A673 (cell line): ENCODE measurements around the gene TDRD3. TPM values are rescaled to one million over a fixed set of nuclear protein-coding genes. Genes with fewer than 3 reads are reported as not detected.
A peak's percentile ranks its signal among the peaks of the same experiment; 100 is the strongest.

ENCODE experiments used
- BruUV-seq: library from RNA; stranded (reverse); fragments of 400-500 nt; replicated peaks from 2 replicates; lab custom pipeline; 2021; lab: Mats Ljungman, UMichigan
- CTCF ChIA-PET: fragments of 300-600 bp; sonication (Branson Sonifier 250); formaldehyde crosslinking; loops from one replicate; lab custom pipeline; 2022; ENCODE audit warnings: antibody characterized with exemption; lab: Charles Lee
- POLR2A ChIA-PET: fragments of 300-600 bp; sonication (Branson Sonifier 250); formaldehyde crosslinking; loops from one replicate; lab custom pipeline; 2022; ENCODE audit warnings: antibody characterized with exemption; ENCODE audit not compliant: low non-redundant PET; lab: Charles Lee
- DNase-seq: peaks from one replicate; pipeline ENCODE4 v3.0.0-alpha.2; 2015; ENCODE audit warnings: low spot score
- H3K27ac ChIP-seq: fragments of 200-600 bp; sonication (generic); 2 replicates; pipeline ENCODE4 v1.5.1; 2016; ENCODE audit warnings: mixed run types, low read depth, mild to moderate bottlenecking, mixed read lengths, antibody characterized with exemption, low read length; ENCODE audit not compliant: poor library complexity, severe bottlenecking
- H3K27me3 ChIP-seq: fragments of 200-600 bp; sonication (generic); replicated peaks from 2 replicates; pipeline ENCODE4 v1.6.1; 2017; ENCODE audit warnings: mixed run types, low read depth, mild to moderate bottlenecking, mixed read lengths, antibody characterized with exemption, low read length; ENCODE audit not compliant: insufficient read depth, poor library complexity
- H3K36me3 ChIP-seq: fragments of 200-600 bp; sonication (generic); 2 replicates; pipeline ENCODE4 v1.6.1; 2016; ENCODE audit warnings: mixed run types, mild to moderate bottlenecking, mixed read lengths, antibody characterized with exemption, low read length; ENCODE audit not compliant: insufficient read depth, poor library complexity, severe bottlenecking
- H3K4me1 ChIP-seq: fragments of 200-600 bp; sonication (generic); 2 replicates; pipeline ENCODE4 v1.6.1; 2017; ENCODE audit warnings: mixed run types, mild to moderate bottlenecking, mixed read lengths, antibody characterized with exemption, low read length; ENCODE audit not compliant: insufficient read depth, poor library complexity, severe bottlenecking
- H3K4me3 ChIP-seq: fragments of 200-600 bp; sonication (generic); 2 replicates; pipeline ENCODE4 v1.5.1; 2016; ENCODE audit warnings: low read depth, mixed run types, mild to moderate bottlenecking, mixed read lengths, low read length; ENCODE audit not compliant: poor library complexity, severe bottlenecking
- H3K9me3 ChIP-seq: fragments of 200-600 bp; sonication (generic); 2 replicates; pipeline ENCODE4 v1.6.1; 2016; ENCODE audit warnings: mixed run types, low read depth, mild to moderate bottlenecking, mixed read lengths, antibody characterized with exemption, low read length; ENCODE audit not compliant: poor library complexity, severe bottlenecking
- CTCF ChIP-seq: fragments of 300-800, 200-600 bp; sonication (generic); conservative IDR thresholded peaks from 2 replicates; pipeline ENCODE4 v1.5.1; 2017; ENCODE audit warnings: low read depth, mild to moderate bottlenecking, antibody characterized with exemption, low read length, moderate library complexity, mixed read lengths
- EZH2 ChIP-seq: fragments of 200-600 bp; sonication (generic); IDR thresholded peaks from 2 replicates; pipeline ENCODE4 v1.6.1; 2017; ENCODE audit warnings: borderline replicate concordance, low read depth, mild to moderate bottlenecking, mixed read lengths, antibody characterized with exemption, low read length; ENCODE audit not compliant: poor library complexity, severe bottlenecking
- intact Hi-C: fragments of 100-400 bp; cut with micrococcal nuclease; formaldehyde crosslinking; loops from one replicate; pipeline ENCODE4 v1.10.0; 2022; ENCODE audit not compliant: unreplicated experiment
- total RNA-seq: library from RNA; stranded (reverse); gene quantifications from 2 replicates; pipeline ENCODE4 v1.2.3, GENCODE V29; 2021

TDRD3 gene
- total RNA-seq, 1 experiment from 2014 or later = 30.7 TPM

- Histone ChIP-seq H3K27me3 (no peaks in the 10 kb centered on the region), H3K36me3 (peaks cover 18% of the 10 kb centered on the region), H3K9me3 (peaks cover 7% of the 10 kb centered on the region), H3K27ac (no peak overlapping the region), H3K4me1 (no peaks in the 10 kb centered on the region), H3K4me3 (no peak overlapping the region)
- no peak for DNase-seq
- TF ChIP-seq CTCF (no peak), EZH2 (no peak)
- no TSS peak for BruUV-seq
- ChIA-PET POLR2A (no interaction called here), CTCF (no interaction called here)
- intact Hi-C loops = no loop called here
Measured at GRCh38 chr13:60509601-60510386, 112.8 kb downstream of the TDRD3 start.

- Histone ChIP-seq H3K27ac (no peak overlapping the region), H3K9me3 (peaks cover 4% of the 10 kb centered on the region), H3K4me1 (no peaks in the 10 kb centered on the region), H3K36me3 (peaks cover 13% of the 10 kb centered on the region), H3K4me3 (no peak overlapping the region), H3K27me3 (no peaks in the 10 kb centered on the region)
- TF ChIP-seq EZH2 = no peak
- TF ChIP-seq CTCF = no peak
- ChIA-PET CTCF (no interaction called here), POLR2A (no interaction called here)
- intact Hi-C loops = no loop called here
- peak; percentile 4 for DNase-seq
- BruUV-seq = no TSS peak
Measured at GRCh38 chr13:60511637-60512036, 114.6 kb downstream of the TDRD3 start.

- Histone ChIP-seq H3K4me3 (no peak overlapping the region), H3K27me3 (no peaks in the 10 kb centered on the region), H3K4me1 (no peaks in the 10 kb centered on the region), H3K36me3 (peaks cover 10% of the 10 kb centered on the region), H3K9me3 (peaks cover 4% of the 10 kb centered on the region), H3K27ac (no peak overlapping the region)
- BruUV-seq = no TSS peak
- TF ChIP-seq CTCF (no peak), EZH2 (no peak)
- intact Hi-C loops = no loop called here
- ChIA-PET CTCF (no interaction called here), POLR2A (no interaction called here)
- DNase-seq = no peak
Measured at GRCh38 chr13:60514891-60515290, 117.9 kb downstream of the TDRD3 start.
